ENCODE measurements around the gene C6orf89. TPM values are rescaled to one million over a fixed set of nuclear protein-coding genes. Genes with fewer than 3 reads are reported as not detected.

C6orf89 gene
- total and polyA plus RNA-seq, 8 donors, result 11.6 to 39.2 (median 30.6) TPM

DNA sequence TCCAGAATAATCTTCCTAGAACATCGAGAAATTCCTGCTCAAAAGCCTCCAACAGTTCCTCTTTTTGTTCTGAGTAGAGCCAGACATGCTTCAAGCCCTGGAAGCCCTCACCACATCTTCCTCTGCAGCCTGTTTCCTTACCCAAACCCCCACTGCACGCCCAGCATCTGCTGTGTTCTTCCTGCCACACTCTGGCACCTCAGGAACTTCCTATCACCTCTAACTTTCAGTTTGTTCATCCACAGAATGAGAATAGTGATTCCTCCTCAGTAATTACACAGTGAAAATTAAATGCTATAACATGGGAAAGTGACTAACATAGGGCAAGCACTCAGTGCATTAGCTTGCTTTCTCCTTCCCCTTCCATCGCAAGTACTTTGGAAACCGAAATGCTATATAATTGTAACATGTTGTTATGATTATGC lies 26.3 kb downstream of the C6orf89 start:
- no peak overlapping the region for H3K4me3 ChIP-seq
- no peaks in the 10 kb centered on the region for H3K9me3 ChIP-seq
- H3K4me1 ChIP-seq, result peaks cover 16 to 24% (median 24%) of the 10 kb centered on the region in 3 donors
- H3K27me3 ChIP-seq, result no peaks in the 10 kb centered on the region
- DNase-seq, result no peak
- no peak overlapping the region for H3K27ac ChIP-seq
- 85 to 89% methylated on average over 4 of the region's 4 CpGs for WGBS, 2 donors
- H3K36me3 ChIP-seq, result peaks cover 0 to 22% (median 0%) of the 10 kb centered on the region in 3 donors
- intact Hi-C loops (cut with DNase I), result no loop called here
- no peak for FAIRE-seq
- TF ChIP-seq, protein P1, sequence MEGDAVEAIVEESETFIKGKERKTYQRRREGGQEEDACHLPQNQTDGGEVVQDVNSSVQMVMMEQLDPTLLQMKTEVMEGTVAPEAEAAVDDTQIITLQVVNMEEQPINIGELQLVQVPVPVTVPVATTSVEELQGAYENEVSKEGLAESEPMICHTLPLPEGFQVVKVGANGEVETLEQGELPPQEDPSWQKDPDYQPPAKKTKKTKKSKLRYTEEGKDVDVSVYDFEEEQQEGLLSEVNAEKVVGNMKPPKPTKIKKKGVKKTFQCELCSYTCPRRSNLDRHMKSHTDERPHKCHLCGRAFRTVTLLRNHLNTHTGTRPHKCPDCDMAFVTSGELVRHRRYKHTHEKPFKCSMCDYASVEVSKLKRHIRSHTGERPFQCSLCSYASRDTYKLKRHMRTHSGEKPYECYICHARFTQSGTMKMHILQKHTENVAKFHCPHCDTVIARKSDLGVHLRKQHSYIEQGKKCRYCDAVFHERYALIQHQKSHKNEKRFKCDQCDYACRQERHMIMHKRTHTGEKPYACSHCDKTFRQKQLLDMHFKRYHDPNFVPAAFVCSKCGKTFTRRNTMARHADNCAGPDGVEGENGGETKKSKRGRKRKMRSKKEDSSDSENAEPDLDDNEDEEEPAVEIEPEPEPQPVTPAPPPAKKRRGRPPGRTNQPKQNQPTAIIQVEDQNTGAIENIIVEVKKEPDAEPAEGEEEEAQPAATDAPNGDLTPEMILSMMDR (IDR thresholded peaks at IDR 0.05), result no peak
- no peak for ATAC-seq

DNA sequence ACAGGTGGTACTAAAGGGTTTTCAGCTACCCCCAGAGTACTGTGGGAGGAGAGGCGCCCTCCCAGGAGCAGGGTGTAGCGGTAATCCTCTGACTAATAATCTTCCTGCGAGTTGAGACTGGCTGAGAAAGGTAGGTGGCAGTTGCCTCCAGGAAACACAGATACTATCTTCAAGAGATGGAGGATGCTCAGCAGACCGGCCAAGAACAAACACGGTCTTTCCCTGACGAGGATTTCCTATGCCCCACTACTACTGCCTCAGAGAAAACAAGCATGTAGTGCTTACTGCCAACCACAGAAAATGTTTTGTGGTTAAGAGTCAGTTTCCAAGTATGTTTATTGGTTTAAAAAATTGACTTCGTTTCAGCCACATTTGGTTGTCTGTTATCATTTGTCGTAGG lies 26.8 kb downstream of the C6orf89 start:
- H3K4me3 ChIP-seq, result no peak overlapping the region
- FAIRE-seq (no peak), ATAC-seq (no peak), DNase-seq (no peak)
- intact Hi-C loops (cut with DNase I), result no loop called here
- H3K36me3 ChIP-seq, result peaks cover 0 to 28% (median 0%) of the 10 kb centered on the region in 3 donors
- TF ChIP-seq, protein P1 (IDR thresholded peaks at IDR 0.05), result no peak
- H3K9me3 ChIP-seq, result no peaks in the 10 kb centered on the region
- WGBS, 2 donors, result 87 to 89% methylated on average over 8 of the region's 8 CpGs
- no peaks in the 10 kb centered on the region for H3K27me3 ChIP-seq
- H3K27ac ChIP-seq, result no peak overlapping the region
- H3K4me1 ChIP-seq, result peaks cover 10 to 19% (median 19%) of the 10 kb centered on the region in 3 donors

DNA sequence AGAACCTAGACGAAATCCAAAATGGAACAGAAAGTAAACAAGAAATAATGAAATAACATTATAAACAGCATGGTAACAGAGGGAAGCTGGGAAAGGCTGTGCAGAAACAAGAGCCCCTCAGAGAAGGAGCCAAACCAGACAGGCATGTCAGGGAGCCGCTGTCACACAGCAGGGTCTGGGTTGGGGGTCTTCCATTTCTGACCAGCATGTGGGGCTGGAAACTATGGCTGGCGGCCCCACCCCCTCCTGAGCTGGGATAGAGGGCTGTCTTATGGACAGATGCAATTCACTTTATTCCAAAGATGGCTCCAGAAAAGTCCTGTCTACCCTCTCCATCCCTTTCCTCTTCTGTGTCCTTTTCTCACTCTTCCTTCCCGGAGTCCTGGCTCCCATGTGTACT lies 27.3 kb downstream of the C6orf89 start:
- H3K36me3 ChIP-seq, result peaks cover 0 to 29% (median 0%) of the 10 kb centered on the region in 3 donors
- H3K4me3 ChIP-seq, result no peak overlapping the region
- no peaks in the 10 kb centered on the region for H3K9me3 ChIP-seq

DNA sequence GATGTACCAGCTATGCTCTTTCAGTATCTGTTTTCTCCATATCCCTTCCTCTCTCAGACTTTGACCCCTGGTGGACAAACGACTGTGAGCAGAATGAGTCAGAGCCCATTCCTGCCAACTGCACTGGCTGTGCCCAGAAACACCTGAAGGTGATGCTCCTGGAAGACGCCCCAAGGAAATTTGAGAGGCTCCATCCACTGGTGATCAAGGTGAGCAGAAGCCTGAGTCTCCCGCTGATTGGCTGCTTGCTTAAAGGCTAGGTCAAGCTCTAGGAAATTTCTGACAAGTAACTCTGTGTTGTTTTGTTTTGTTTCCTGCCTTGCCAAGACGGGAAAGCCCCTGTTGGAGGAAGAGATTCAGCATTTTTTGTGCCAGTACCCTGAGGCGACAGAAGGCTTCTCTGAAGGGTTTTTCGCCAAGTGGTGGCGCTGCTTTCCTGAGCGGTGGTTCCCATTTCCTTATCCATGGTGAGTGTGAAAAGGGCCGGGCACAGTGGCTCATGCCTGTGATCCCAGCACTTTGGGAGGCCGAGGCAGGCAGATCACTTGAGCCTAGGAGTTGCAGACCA lies 28.6 kb downstream of the C6orf89 start:
- 71% methylated on average over 10 of the region's 10 CpGs for WGBS, 2 donors
- no peak overlapping the region for H3K4me3 ChIP-seq
- DNase-seq (peak in 4 of 6 donors; percentile 72 to 83 (median 74)), ATAC-seq (peak; percentile 93 to 96 (median 94)), FAIRE-seq (no peak)
- H3K4me1 ChIP-seq, result peaks cover 5 to 8% (median 6%) of the 10 kb centered on the region in 3 donors
- no peaks in the 10 kb centered on the region for H3K9me3 ChIP-seq
- TF ChIP-seq, protein P1 (IDR thresholded peaks at IDR 0.05), result peak in 1 of 4 donors; percentile 12
- H3K27ac ChIP-seq, result peak overlapping the region in 2 of 4 donors; percentile 69 to 73
- intact Hi-C loops (cut with DNase I), result no loop called here
- no peaks in the 10 kb centered on the region for H3K27me3 ChIP-seq
- H3K36me3 ChIP-seq, result peaks cover 0 to 30% (median 0%) of the 10 kb centered on the region in 3 donors

More for the DNA sequence above, 27.3 kb downstream of the C6orf89 start:
- peak overlapping the region in 1 of 4 donors; percentile 69 for H3K27ac ChIP-seq
- intact Hi-C loops (cut with DNase I), result no loop called here
- no peak for ATAC-seq
- DNase-seq, result no peak
- peaks cover 7 to 15% (median 14%) of the 10 kb centered on the region in 3 donors for H3K4me1 ChIP-seq
- 86% methylated on average over 4 of the region's 4 CpGs for WGBS, 2 donors
- TF ChIP-seq, protein P1 (IDR thresholded peaks at IDR 0.05), result no peak
- no peak for FAIRE-seq
- H3K27me3 ChIP-seq, result no peaks in the 10 kb centered on the region

DNA sequence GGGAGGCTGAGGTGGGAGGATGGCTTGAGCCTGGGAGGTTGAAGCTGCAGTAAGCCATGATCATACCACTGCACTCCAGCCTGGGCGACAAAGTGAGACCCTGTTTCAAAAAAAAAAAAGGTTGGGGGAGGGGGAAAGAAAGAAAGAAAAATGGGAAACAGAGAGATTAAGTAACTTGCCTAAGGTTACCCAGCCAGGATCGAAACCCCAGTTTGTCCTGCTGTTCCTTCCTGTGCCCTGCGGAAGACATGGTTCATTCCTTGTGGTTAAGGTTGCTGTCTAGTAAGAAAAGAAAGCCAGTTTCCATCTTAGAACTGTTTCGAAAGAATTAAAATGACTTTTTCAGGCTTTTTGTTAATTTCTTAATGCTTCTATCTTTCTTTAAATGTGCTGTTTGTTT lies 29.8 kb downstream of the C6orf89 start:
- H3K9me3 ChIP-seq, result no peaks in the 10 kb centered on the region

More for the DNA sequence above, 29.8 kb downstream of the C6orf89 start:
- H3K4me3 ChIP-seq, result no peak overlapping the region
- peaks cover 0 to 38% (median 0%) of the 10 kb centered on the region in 3 donors for H3K36me3 ChIP-seq
- intact Hi-C loops (cut with DNase I), result no loop called here
- no peak overlapping the region for H3K27ac ChIP-seq
- TF ChIP-seq, protein P1 (IDR thresholded peaks at IDR 0.05), result no peak
- H3K4me1 ChIP-seq, result peaks cover 5 to 19% (median 5%) of the 10 kb centered on the region in 3 donors
- ATAC-seq, result no peak
- DNase-seq, result no peak
- WGBS, 2 donors, result 95% methylated on average over 4 of the region's 4 CpGs
- FAIRE-seq, result no peak
- no peaks in the 10 kb centered on the region for H3K27me3 ChIP-seq

Measured in pancreas (tissue), 10 donors.